BJ (cell line): ENCODE results near the gene RELL1. TPM values are rescaled to one million over a fixed set of nuclear protein-coding genes. Genes with fewer than 3 reads are reported as not detected.

ENCODE experiments used
- CTCF ChIA-PET: fragments of 350-600 bp; formaldehyde crosslinking; extraction: SDS; loops from one replicate; lab custom pipeline; 2021; ENCODE audit warnings: antibody characterized with exemption, inconsistent platforms; lab: Yijun Ruan, JAX
- POLR2A ChIA-PET: fragments of 300-600 bp; sonication (Branson Sonifier 250); formaldehyde crosslinking; extraction: SDS; loops from one replicate; lab custom pipeline; 2021; ENCODE audit warnings: antibody characterized with exemption; lab: Charles Lee
- DNase-seq: peaks from one replicate; pipeline ENCODE4 v3.0.0-alpha.2; 2011; ENCODE audit warnings: low read depth
- H3K27me3 ChIP-seq: 2 replicates; pipeline ENCODE4 v1.6.0; 2011; ENCODE audit warnings: low read length; ENCODE audit not compliant: control insufficient read depth, insufficient read depth
- H3K36me3 ChIP-seq: 2 replicates; pipeline ENCODE4 v1.5.1; 2011; ENCODE audit warnings: low read length; ENCODE audit not compliant: control insufficient read depth, insufficient read depth
- H3K4me3 ChIP-seq: 2 replicates; pipeline ENCODE4 v1.5.1; 2011; ENCODE audit warnings: low read depth, mild to moderate bottlenecking, control low read depth, low read length
- polyA plus RNA-seq: library from polyadenylated mRNA; depleted of rRNA; stranded (reverse); fragments of >200 nt; gene quantifications from 2 replicates; pipeline ENCODE4 v1.2.3, GENCODE V29; 2011
- TF ChIP-seq, protein P1 (sequence below): IDR thresholded peaks from 2 replicates; pipeline ENCODE4 v1.5.1; 2011; ENCODE audit warnings: low read depth, mild to moderate bottlenecking, control low read depth, inconsistent platforms, low read length, moderate library complexity; ENCODE audit not compliant: insufficient read depth

Gene RELL1
- polyA plus RNA-seq, 1 experiment: 6.5 TPM

DNA sequence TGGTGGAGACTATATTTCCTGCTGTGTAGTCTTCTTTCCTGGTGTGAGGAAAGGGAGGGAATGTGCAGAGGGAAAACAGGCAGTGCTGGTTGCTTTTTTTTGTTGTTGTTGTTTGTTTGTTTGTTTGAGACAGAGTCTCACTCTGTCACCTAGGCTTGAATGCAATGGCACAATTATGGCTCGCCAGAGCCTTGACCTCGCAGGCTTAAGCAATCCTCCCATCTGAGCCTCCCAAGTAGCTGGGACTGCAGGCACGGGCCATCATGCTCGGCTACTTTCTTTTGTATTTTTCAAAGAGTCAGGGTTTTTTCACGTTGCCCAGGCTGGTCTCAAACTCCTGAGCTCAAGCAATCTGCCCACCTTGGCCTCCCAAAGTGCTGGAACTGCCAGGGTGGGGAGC is 82.5 kb downstream of the RELL1 start:
- no peaks in the 10 kb centered on the region for H3K27me3 ChIP-seq
- H3K4me3 ChIP-seq: no peak overlapping the region
- TF ChIP-seq, protein P1, sequence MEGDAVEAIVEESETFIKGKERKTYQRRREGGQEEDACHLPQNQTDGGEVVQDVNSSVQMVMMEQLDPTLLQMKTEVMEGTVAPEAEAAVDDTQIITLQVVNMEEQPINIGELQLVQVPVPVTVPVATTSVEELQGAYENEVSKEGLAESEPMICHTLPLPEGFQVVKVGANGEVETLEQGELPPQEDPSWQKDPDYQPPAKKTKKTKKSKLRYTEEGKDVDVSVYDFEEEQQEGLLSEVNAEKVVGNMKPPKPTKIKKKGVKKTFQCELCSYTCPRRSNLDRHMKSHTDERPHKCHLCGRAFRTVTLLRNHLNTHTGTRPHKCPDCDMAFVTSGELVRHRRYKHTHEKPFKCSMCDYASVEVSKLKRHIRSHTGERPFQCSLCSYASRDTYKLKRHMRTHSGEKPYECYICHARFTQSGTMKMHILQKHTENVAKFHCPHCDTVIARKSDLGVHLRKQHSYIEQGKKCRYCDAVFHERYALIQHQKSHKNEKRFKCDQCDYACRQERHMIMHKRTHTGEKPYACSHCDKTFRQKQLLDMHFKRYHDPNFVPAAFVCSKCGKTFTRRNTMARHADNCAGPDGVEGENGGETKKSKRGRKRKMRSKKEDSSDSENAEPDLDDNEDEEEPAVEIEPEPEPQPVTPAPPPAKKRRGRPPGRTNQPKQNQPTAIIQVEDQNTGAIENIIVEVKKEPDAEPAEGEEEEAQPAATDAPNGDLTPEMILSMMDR: no peak
- no peaks in the 10 kb centered on the region for H3K36me3 ChIP-seq
- ChIA-PET POLR2A (no interaction called here), CTCF (interaction anchor here (0.6 to 5.0 kb wide), 27 partner anchors 10 to 451 kb away, joined by 3 to 135 read pairs (median 4); partner anchors contain the start of genes PGM2 and RELL1)
- no peak for DNase-seq

GRCh38 chr4:37603070-37603468 is 83.1 kb downstream of the RELL1 start:
- ChIA-PET POLR2A (no interaction called here), CTCF (interaction anchor here (0.7 to 5.0 kb wide), 40 partner anchors 9 to 466 kb away, joined by 3 to 135 read pairs (median 4); partner anchors contain the start of genes PGM2 and RELL1)
- Histone ChIP-seq H3K4me3 (no peak overlapping the region), H3K36me3 (no peaks in the 10 kb centered on the region), H3K27me3 (no peaks in the 10 kb centered on the region)
- DNase-seq: no peak
- TF ChIP-seq, protein P1: peak; percentile 98

GRCh38 chr4:37602454-37603069 is 83.6 kb downstream of the RELL1 start:
- CTCF ChIA-PET: interaction anchor here (0.6 to 5.0 kb wide), 42 partner anchors 9 to 467 kb away, joined by 3 to 135 read pairs (median 4); partner anchors contain the start of genes PGM2 and RELL1

DNA sequence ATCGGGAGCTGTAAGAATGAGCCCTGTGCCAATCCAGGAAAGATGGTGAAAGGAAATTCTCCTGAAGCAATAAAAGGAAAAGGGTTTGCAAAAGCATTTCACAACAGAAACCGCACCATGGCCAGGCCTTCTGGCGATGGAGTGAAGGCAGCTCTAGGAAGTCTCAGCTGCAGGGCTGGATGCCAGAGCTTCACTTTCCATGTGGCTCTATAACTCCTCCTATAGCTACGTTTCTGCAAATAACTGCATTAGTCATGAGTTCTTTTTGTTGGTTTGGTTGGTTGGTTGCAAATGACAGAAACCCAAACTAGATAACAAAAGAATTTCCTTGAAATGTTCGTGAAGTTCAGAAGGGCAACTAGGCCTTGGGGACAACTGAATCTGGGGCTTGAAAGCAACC is 84.6 kb downstream of the RELL1 start:
- POLR2A ChIA-PET: no interaction called here
- TF ChIP-seq, protein P1: no peak
- H3K36me3 ChIP-seq: no peaks in the 10 kb centered on the region
- no peak overlapping the region for H3K4me3 ChIP-seq
- CTCF ChIA-PET: interaction anchor here (0.6 to 5.0 kb wide), 9 partner anchors 12 to 434 kb away, joined by 3 to 135 read pairs (median 4); partner anchors contain the start of gene PGM2
- DNase-seq: no peak
- no peaks in the 10 kb centered on the region for H3K27me3 ChIP-seq

More at GRCh38 chr4:37602454-37603069, 83.6 kb downstream of the RELL1 start:
- no peaks in the 10 kb centered on the region for H3K27me3 ChIP-seq
- no peaks in the 10 kb centered on the region for H3K36me3 ChIP-seq
- POLR2A ChIA-PET: no interaction called here
- H3K4me3 ChIP-seq: no peak overlapping the region
- DNase-seq: no peak
- TF ChIP-seq, protein P1: no peak

GRCh38 chr4:37599092-37599790 is 86.9 kb downstream of the RELL1 start:
- POLR2A ChIA-PET: no interaction called here
- TF ChIP-seq, protein P1: no peak
- Histone ChIP-seq H3K36me3 (no peaks in the 10 kb centered on the region), H3K27me3 (no peaks in the 10 kb centered on the region), H3K4me3 (no peak overlapping the region)
- DNase-seq: no peak
- CTCF ChIA-PET: interaction anchor here (3.5 kb wide), 1 partner anchor 203 kb away, joined by 14 read pairs; no protein-coding TSS in a partner anchor
